HG03066 (cell line): Measurements from ENCODE around the gene OSBPL3.

Experiments used
- ATAC-seq: cut with Tn5 transposase; IDR thresholded peaks from one replicate; pipeline ENCODE4 v1.9.1; 2021; ENCODE audit warnings: low read depth; ENCODE audit not compliant: unreplicated experiment

The OSBPL3 gene

DNA sequence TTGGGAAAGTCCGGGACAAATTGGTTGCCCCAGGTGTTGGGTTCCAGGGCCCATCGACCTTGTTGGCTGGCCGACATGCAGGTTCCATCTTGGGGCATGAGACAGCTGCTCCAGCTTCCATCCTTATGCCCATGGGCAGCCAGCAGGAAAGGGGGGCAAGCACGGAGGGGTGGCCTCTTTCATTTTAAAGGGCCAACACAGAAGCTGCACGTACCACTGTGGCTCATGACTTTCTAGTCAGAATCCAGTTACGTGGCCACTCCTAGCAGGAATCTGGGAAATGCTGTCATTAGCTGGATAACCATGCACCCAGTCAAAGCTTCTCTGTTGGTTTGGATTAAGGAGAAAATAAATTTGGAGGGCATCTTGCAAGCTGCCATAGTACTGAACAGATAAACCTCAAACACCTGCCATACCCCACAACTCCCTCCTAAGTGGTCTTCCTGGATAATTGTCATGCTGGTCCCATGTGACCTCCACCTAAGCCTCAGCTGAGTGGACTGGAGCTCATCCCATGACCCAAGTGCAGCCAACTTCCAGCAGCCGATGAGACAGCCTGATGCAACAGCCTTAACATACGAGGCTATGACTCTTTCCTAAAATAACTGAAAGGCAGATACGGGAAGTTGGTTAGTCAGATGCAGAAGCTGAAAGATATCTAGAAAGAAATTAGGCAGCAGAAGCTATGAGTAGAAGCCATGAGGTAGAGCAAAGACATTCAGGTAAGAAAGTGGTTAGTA is 201.3 kb downstream of the OSBPL3 start:
- no peak for ATAC-seq

DNA sequence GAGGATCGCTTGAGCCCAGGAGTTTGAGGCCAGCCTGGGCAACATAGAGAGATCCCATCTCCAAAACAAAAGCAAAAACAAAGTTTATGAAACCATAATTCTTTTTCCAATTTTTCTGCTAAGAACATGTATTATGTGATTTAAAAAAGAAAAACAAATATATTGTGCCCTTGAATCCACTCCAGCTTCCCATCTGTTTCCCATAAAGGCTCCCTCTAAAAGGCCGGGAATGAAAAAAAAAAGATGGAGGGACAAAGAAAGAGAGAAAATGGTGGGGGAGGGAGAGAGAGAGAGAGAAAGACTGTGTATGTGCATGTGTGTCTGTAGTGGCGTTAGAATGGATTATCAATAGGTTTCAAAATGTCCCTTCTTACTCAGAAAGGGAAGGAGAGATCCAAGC is 202.2 kb downstream of the OSBPL3 start:
- ATAC-seq = no peak

DNA sequence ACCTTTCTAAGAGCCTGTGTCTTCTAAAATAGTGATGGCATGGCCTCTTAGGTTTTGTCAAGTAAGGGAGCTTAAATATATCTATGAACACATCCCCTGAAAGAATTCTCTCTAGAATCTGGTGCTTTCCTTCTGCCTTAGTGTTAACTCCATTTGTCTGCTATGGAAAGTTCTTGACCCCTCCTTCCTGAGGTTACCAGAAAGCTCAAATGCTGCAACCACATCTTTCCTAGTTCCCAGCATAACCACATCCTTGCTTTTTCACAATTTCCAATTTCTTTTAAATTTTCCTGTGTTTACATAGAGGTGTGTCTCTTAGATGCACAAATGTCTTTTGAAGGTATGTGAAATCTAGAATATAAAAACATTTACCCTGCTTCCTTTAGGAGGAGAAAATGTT is 206.3 kb downstream of the OSBPL3 start:
- ATAC-seq = no peak

DNA sequence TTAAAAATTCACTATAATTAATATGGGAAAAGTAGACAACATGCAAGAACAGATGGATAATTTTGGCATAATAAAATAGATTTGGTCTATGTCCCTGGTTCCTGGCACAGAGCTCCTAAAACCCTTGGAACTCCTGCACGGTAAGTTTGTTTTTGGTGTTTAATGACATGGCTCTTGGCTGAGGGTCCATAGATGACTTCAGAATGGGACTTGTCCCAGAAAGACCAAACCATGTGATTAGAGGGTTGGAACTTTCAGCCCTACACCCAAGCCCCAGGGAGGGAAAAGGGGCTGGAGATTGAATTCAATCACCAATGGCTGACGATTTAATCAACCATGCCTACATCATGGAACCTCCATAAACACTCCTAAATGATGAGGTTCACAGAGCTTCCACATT is 210.1 kb downstream of the OSBPL3 start:
- ATAC-seq = no peak

DNA sequence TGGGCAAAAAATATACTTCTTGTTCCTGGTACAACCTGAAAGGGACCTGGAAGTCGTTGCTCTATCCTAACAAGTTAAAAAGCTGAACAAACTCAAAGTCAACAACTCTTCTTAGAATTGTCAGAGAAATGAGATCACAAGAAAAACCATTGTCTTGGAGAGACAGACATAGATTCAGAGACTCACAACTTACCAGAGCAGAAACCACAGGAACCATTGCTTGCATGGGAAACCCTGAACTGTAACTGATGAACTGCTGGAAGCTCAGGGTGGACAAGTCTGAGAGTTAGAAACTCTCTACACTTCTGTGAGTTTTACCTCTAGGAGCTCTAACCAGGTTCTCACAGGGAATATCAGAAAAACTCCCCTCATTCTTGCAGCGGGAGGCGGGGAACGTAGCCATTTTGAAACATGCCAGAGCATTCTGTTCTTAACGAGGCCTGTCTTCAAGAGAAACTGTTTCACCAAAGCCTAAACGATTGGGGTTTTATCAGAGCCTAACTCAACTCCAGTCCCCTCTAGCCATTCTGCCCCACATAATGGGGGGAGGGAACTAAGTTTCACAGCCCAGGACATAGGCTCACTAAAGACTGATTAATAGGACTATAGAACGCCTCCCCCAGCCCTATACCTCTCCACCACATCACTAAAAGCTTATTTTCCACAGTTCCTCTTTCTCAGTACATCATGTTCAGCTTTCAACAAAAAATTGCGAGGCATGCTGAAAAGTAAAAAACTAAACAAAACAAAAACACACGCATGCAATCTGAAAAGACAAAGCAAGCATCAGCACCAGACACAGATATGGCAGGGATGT is 210.8 kb downstream of the OSBPL3 start:
- ATAC-seq = no peak

DNA sequence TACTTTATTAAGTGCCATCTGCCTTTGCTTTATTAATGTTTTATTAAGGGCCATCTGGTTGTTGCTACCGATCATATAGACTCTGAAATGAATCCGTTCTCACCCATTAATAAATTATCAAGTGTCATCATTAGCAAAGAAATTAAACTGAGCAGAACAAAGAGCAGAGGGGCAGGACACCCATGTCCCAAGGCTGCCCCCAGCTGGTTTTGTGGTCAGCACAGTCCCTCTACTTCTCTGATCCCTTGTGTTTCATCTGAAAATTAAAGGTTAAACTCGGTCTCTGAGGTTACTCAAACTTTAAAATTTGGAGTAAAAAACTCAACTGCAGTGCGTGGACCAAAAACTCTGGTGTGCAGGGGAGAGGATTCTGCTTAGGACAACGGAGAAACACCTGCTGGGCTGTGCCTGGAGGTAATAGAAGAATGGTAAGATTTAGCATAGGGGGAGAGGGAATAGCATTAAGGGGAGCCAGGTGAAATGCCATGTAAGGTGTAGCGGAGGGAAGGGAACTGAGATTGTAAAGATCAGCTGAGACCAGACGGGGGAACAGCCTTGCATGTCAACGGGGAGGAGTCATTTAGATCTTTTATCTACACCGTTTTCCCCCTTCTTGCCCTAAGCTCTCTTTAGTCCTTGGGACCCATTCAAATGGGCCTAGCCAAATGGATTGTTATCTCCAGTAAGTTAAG is 212.0 kb downstream of the OSBPL3 start:
- ATAC-seq = no peak

DNA sequence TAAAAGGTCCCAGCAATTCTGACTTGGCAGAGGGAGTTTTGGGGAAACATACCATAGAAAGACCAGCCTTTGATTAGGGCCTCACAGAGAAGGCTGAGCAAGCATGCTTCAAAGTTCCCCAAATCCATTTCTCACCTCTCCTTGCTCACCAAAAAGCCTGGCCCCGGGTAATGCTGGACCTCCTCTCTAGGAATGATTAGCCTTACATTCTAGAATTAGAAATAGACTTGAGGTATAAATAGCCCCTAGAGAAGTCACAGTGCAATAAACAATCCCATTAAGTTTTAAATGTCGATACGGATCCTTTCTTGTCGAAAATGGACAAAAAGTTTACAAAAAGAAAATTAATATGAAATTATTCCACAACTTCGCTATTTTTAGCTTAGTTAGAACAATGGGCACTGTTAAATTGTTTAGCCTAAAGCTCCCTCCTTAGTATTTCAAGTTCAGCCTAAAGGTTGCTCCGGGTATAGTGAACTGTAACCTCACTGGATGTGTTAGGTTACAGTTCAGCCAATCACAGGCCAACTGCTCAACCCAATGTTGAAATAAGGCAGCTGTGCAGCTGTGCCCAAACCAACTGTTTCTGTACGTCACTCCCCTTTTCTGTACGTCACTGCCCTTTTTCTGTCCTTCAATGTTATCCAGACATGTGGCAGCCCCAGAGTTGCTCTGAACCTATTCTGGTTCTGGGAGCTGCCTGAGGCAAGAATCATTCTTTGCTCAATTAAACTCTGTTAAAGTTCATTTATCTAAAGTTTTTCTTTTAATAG is 214.8 kb downstream of the OSBPL3 start:
- no peak for ATAC-seq

DNA sequence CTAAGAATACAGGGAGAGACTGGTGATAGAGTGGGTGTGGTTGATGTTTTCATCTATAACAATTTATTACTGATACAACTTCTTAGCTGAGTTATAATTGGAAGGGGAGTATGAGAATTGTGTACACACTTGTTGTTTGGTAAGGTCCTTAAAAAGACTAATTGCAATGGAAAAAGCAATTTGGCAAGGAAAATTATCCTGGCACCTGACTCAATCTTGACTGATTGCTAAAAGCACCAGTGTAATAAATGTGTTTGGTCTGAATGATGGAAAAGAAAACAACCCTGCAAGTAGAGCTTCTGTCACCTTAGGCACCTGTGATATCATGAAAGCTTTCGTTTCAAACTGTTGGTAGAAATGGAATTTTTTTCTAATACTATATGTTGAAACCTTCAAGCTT is 216.0 kb downstream of the OSBPL3 start:
- ATAC-seq = no peak

DNA sequence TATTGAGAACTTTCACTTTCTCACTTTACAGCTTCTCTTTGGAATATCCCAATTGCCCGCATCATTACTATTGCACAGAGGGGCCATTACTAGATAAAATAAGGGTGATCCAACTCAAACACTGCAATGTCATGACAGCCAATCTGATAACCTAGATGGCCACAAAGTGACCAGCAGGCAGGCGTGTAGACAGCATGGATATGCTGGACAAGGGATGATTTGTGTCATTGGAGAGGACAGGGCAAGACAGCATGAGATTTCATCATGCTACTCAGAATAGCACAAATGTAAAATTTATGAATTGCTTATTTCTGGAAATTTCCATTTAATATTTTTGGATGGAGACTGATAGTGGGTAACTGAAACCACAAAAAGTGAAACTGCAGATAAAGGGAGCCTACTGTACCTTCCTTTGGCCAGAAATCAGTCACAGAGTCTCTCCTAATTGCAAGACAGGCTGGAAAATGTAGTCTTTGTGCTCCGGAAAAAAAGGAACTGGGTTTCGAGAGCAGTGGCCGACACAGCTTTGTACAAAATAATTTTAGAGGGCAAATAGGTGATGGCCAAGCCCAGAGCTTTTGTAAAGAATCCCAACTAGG is 216.6 kb downstream of the OSBPL3 start:
- ATAC-seq = no peak

DNA sequence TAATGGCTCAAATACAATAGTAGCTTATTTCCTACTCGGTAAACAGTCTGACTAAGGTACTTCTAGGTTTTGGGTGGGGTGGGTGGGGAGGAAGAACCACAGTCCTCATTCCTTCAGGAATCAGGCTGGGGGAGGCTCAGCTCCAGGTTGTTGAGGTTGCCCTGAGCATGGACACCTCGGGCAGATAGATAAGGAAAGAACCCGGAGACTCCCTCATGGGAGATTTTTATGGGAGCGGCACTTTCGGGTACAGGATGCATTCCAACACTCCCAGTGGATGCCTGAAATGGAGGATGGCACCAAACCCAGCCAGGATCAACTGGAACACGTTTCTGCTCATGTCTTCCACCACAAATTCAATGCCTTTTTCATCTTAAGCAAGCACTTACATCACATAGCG is 217.2 kb downstream of the OSBPL3 start:
- no peak for ATAC-seq

DNA sequence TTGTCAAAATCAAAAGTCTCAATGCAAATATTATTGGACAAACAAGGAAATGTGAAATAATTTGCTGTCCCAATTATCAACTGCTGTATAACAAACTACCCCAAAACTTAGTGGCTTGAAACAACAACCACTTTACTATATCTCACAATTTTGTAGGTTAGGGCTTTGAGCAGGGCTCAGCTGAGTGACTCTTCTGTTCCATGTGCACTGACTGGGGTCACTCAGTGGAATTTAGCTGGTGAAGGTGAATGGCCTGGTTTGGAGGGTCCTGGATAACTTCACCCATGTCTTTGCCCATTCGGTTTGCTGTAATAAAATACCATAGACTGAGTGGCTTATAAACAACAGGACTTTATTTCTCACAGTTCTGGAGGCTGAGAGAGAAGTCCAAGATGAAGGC is 219.0 kb downstream of the OSBPL3 start:
- no peak for ATAC-seq

DNA sequence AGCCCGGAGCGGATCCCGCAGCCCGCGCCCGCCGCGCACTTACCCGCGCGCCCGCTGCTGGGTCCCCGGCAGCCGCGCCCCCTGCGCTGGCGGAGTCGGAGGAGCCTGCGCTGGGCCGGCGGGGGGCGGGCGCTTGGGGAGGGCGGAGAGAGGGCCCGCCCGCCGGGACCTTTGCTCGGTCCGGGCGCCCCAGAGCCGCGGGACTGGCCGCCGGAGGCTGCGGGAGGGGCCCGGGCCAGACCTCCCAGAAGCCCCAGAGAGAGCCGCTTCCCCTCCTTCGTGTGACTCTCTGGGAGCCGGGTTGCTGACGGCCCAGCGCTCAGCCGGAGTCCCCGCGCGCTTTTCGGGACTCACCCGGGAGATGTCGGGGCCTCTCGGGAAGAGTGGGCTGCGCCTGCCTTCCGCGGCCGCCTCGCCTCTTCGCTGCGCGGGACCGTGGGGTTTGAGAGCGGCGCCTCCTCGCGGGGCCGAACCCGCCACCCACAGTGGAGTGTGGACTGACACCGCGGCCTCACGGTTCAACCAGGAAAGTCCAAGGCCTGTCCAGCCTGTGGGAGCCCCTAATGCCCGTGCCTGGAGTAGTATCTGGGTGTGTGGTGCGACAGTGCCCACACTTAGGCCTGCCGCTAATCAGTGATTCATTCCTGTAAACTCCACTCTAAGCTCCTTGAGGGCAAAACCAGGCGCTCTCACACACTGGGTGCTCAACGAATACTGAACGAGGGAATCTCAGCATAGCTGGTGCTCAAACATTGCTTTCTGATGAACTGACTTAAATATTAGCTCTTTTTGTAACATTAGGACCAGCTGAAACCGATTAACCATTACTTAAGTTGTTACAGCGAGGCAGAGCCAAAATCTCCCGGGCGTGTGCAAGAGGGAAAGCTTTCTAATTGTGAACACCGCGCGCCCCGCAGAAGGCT is 222.4 kb downstream of the OSBPL3 start, which contains the start of gene GSDME:
Gene GSDME (minus strand): TSS at position 112 of the 923 bp plus-strand sequence. CDS start 7,690 bp downstream, outside the sequence.
- ATAC-seq = peak; percentile 47

DNA sequence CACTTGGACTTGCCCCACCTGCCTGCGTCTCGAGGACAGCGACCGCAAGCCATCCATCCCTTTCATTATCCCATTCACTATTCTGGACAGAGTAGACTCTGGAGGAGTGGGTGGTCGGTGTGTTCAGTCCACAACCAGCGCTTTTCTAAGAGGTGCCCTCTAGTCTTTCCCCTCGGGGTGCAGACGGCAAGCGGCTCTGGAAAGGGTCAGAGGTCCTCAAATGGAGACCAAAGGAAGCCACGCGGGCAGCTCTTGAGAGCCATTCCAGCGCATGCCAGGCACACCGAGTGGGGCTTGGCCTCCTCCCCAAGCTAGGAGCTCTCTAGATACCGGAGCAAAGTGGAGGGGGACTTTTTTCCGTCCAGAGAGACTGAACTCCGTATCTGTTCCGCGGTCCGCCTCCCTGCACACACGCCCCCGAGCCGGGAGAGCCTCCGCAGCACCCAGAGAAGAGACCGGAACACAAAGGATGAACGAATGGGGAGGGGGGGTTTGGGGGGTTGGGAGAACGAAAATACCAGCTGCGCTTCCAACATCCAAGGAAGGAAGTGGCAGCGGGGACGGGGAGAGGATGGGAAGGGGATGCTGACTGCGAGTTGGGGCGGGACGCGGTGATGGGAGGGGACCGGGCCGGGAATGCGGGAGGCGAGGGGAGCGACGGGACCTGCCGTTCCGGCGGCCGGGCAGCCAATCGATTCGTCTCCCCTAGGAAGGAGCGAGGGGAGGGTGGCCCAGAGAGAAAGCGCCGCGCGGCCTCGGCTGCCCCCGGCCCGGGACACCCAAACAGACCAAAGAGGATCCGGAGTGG is 223.2 kb downstream of the OSBPL3 start:
- no peak for ATAC-seq

DNA sequence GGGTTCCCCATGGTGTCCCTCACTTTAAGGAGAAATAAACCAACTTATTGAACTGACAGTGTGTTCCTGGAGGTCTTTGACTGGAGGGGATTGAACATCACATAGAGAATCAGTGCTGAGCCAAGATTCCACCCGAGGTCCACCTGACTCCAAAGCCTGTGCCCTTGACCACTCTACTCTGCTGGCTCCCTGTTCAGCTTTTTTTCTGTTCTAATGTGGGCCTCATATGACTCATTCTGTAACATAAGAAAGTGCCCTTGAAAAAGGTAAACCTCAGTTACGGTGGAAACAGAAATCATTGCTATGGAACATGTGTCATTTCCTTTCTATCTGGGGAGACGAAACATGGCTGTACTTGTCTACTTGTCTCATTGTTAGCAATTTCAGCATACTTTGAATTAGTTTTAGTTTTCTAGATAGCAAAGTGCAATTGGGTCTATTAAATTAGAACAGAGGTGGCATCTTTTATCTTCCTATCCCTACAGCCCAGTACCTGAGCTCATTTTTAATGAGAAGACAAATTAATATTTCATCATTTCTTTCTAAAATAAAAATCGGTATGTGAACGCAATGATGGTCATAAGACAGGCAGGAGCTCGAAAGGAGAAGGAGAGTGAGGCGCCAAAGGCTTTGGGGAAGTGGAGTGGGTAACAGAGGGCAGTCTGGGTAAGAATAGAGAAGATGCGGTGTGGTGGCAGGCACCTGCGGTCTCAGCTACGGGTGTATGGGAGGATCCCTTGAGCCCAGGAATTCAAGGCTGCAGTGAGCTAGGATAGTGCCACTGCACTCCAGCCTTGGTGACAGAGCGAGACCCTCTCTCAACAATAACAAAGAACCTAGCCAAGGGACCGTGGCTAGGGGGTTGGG is 224.2 kb downstream of the OSBPL3 start:
- peak; percentile 64 for ATAC-seq

DNA sequence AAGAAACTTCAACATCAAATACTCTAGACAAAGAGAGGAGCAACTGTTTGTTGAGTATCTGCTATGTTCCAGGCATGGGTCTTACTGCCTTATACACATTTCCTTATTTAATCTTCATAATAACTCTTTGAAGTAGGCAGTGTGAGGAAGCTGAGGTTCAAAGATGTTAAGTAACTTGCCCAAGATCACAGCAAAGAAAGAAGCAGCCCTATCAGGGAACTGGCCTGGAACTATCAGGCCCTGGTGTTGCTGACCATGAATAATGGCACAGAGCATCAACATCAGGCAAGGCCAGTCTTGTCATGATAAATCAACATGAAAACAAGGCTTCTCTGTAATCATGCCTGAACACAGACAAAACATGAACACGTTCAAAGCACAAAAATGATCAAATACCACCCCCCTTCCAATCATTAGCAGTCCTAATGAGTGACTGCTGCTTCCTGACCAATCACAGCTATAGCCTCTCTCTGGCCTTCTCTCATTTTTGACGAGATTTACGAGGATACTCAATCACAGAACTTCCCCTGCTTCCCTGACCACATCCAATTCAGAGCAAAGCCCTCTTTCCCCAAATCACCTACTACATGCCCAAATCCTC is 225.0 kb downstream of the OSBPL3 start:
- ATAC-seq = no peak

DNA sequence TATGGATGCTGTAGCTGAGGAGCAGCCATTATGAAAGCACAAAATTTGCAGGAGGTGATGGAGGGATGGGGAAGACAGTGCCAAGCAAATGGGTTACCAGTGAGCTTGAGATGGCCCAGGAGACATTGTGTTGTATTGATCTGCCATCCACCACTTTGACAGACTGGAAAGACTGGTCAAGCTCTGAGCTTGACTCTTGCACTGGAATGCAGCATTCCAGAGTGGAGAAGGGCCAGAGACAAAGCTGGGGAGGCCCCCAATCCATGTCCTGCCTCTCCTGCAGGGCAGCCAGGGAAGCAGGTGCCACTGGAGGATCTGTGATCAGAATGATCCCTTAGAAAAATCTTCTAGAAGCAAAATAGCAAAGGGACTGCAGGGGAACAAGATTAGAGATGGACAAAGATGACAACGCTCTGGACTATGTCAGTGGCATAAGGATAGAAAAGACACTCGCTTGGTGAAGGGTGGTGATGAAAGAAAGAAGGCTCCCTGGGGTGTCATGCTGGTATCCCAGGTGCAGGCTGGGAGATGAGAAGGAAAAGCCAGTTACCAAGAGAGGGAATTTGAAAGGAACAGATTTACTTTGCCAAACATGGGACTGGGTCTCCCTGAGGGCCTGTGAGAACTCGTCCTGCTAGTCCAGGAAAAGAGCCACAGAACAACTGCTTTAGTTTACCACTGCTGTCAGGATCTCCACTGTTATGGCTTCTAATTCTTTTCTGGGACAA is 227.7 kb downstream of the OSBPL3 start:
- ATAC-seq = no peak
